22Rv1 (cell line): ENCODE results near the gene EFS.

Experiments
- CTCF ChIP-seq: fragments of 450-650 bp; IDR thresholded peaks from 2 replicates; pipeline ENCODE4 v1.5.1; 2017; ENCODE audit warnings: mild to moderate bottlenecking
- ZFX ChIP-seq: fragments of 450-650 bp; IDR thresholded peaks from 2 replicates; pipeline ENCODE4 v1.6.1; 2017; ENCODE audit warnings: antibody characterized with exemption, borderline replicate concordance

DNA sequence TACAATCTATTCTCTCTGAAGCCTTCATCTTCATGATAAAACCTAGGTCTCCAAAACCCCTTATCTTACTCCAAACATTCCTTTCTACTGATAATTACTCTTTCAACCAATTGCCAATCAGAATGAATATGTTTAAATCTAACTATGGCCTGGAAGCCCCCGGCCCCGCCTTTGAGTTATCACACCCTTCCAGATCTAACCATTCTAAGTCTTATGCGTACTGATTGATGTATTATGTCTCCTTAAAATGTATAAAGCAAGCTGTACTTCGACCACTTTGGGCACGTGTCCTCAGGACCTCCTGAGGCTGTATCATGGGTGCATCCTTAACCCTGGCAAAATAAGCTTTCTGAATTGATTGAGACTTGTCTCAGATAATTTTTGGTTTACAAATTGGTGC lies 29.3 kb downstream of the EFS start:
- TF ChIP-seq CTCF: no peak
- TF ChIP-seq ZFX: no peak
